GM19035 (cell line): ENCODE results near the gene DERL3.

Source experiments
- ATAC-seq: cut with Tn5 transposase; IDR thresholded peaks from one replicate; pipeline ENCODE4 v1.9.1; 2021; ENCODE audit not compliant: unreplicated experiment

Gene DERL3

GRCh38 chr22:23806837-23807236, 32.0 kb downstream of the DERL3 start:
- no peak for ATAC-seq

GRCh38 chr22:23804781-23805291, 34.0 kb downstream of the DERL3 start:
- no peak for ATAC-seq

- ATAC-seq, result no peak
Observed at GRCh38 chr22:23803001-23803819, 35.6 kb downstream of the DERL3 start.

GRCh38 chr22:23801886-23802377, 36.9 kb downstream of the DERL3 start:
- ATAC-seq, result no peak

- no peak for ATAC-seq
Observed at GRCh38 chr22:23801238-23801821, 37.5 kb downstream of the DERL3 start.

GRCh38 chr22:23800297-23801237, 38.2 kb downstream of the DERL3 start:
- ATAC-seq, result no peak

GRCh38 chr22:23796461-23796860, 42.3 kb downstream of the DERL3 start:
- no peak for ATAC-seq

- ATAC-seq, result no peak
Observed at GRCh38 chr22:23793326-23793725, 45.5 kb downstream of the DERL3 start.

- no peak for ATAC-seq
Observed at GRCh38 chr22:23791738-23792645, 46.8 kb downstream of the DERL3 start.

- no peak for ATAC-seq
Observed at GRCh38 chr22:23790819-23791737, 47.7 kb downstream of the DERL3 start.

GRCh38 chr22:23789638-23790037, 49.2 kb downstream of the DERL3 start:
- no peak for ATAC-seq

GRCh38 chr22:23789121-23789520, 49.7 kb downstream of the DERL3 start:
- no peak for ATAC-seq

- no peak for ATAC-seq
Observed at GRCh38 chr22:23787910-23788309, 50.9 kb downstream of the DERL3 start.

- no peak for ATAC-seq
Observed at GRCh38 chr22:23787600-23787896, 51.3 kb downstream of the DERL3 start.

GRCh38 chr22:23786752-23787599, 51.8 kb downstream of the DERL3 start, which contains the start of gene SMARCB1:
Gene SMARCB1, plus strand, starts transcription at chr22:23786966. Its CDS starts 204 bp downstream, at chr22:23787170.
- peak; percentile 76 for ATAC-seq

GRCh38 chr22:23786261-23786710, 52.5 kb downstream of the DERL3 start:
- no peak for ATAC-seq
